Muscle of arm (tissue), 12 donors: ENCODE data around the gene UNC13C. TPM values are rescaled to one million over a fixed set of nuclear protein-coding genes. Genes with fewer than 3 reads are reported as not detected.

Source experiments
- DNase-seq: peaks from one replicate; pipeline ENCODE4 v3.0.0-alpha.2; 2013
- polyA plus RNA-seq, 12 donors: library from polyadenylated mRNA; unstranded; fragments of 120-200 nt; gene quantifications; one replicate each; pipeline ENCODE4 v1.2.1, GENCODE V29; 2013; ENCODE audit not compliant: insufficient read length in 12 of 12

UNC13C gene
- polyA plus RNA-seq, 12 donors = 1.0 to 6.4 (median 3.5) TPM; not detected in 1

- no peak for DNase-seq
Observed at GRCh38 chr15:54567408-54568035, 589.3 kb downstream of the UNC13C start.

GRCh38 chr15:54568381-54568780 lies 590.1 kb downstream of the UNC13C start:
- no peak for DNase-seq

- no peak for DNase-seq
Observed at GRCh38 chr15:54571576-54571975, 593.3 kb downstream of the UNC13C start.

GRCh38 chr15:54575586-54575985 lies 597.3 kb downstream of the UNC13C start:
- no peak for DNase-seq

- no peak for DNase-seq
Observed at GRCh38 chr15:54576298-54576935, 598.2 kb downstream of the UNC13C start.

GRCh38 chr15:54577476-54578250 lies 599.4 kb downstream of the UNC13C start:
- peak; percentile 76 for DNase-seq

- DNase-seq = no peak
Observed at GRCh38 chr15:54579855-54580254, 601.6 kb downstream of the UNC13C start.

- DNase-seq = no peak
Observed at GRCh38 chr15:54580643-54581042, 602.4 kb downstream of the UNC13C start.

GRCh38 chr15:54582863-54583643 lies 604.8 kb downstream of the UNC13C start:
- DNase-seq = no peak

GRCh38 chr15:54585063-54585462 lies 606.8 kb downstream of the UNC13C start:
- no peak for DNase-seq

- no peak for DNase-seq
Observed at GRCh38 chr15:54594115-54594514, 615.9 kb downstream of the UNC13C start.

- DNase-seq = peak; percentile 66
Observed at GRCh38 chr15:54599386-54599785, 621.1 kb downstream of the UNC13C start.

- no peak for DNase-seq
Observed at GRCh38 chr15:54605043-54605442, 626.8 kb downstream of the UNC13C start.

GRCh38 chr15:54605556-54605955 lies 627.3 kb downstream of the UNC13C start:
- DNase-seq = no peak

GRCh38 chr15:54608876-54609835 lies 630.9 kb downstream of the UNC13C start:
- DNase-seq = no peak

GRCh38 chr15:54618120-54618519 lies 639.9 kb downstream of the UNC13C start:
- DNase-seq = no peak

GRCh38 chr15:54619180-54619579 lies 640.9 kb downstream of the UNC13C start:
- no peak for DNase-seq

- DNase-seq = no peak
Observed at GRCh38 chr15:54620916-54621315, 642.7 kb downstream of the UNC13C start.

GRCh38 chr15:54636147-54636546 lies 657.9 kb downstream of the UNC13C start:
- DNase-seq = no peak

GRCh38 chr15:54638666-54639065 lies 660.4 kb downstream of the UNC13C start:
- no peak for DNase-seq

- DNase-seq = no peak
Observed at GRCh38 chr15:54640873-54641272, 662.6 kb downstream of the UNC13C start.
